CD4-positive, alpha-beta T cell (primary cell): ENCODE data around the gene IFT43. TPM values are rescaled to one million over a fixed set of nuclear protein-coding genes. Genes with fewer than 3 reads are reported as not detected.

Experiments used
- ATAC-seq: fragments of 200-7000 bp; cut with Tn5 transposase; one replicate; pipeline ENCODE4 v1.10.0; 2022; ENCODE audit warnings: mild to moderate bottlenecking; ENCODE audit not compliant: poor library complexity
- CTCF ChIA-PET: fragments of 350-600 bp; sonication (Branson Sonifier 250); formaldehyde crosslinking; loops from one replicate; lab custom pipeline; 2021; ENCODE audit warnings: antibody characterized with exemption, inconsistent platforms; lab: Charles Lee
- POLR2A ChIA-PET: fragments of 350-600 bp; sonication (Branson Sonifier 250); formaldehyde crosslinking; loops from one replicate; lab custom pipeline; 2021; ENCODE audit warnings: antibody characterized with exemption, inconsistent platforms; lab: Charles Lee
- DNase-seq, 14 experiments: peaks; one replicate each; pipeline ENCODE4 v3.0.0-alpha.2; 2013 to 2020; ENCODE audit warnings: mixed read lengths in 2 of 14
- H3K27ac ChIP-seq, 2 donors: one replicate each; pipeline versions ENCODE4 v1.5.1 to v1.7.0; 2013; ENCODE audit warnings: low read length in 2 of 2, low read depth in 1 of 2, mild to moderate bottlenecking in 1 of 2
- H3K27me3 ChIP-seq, 2 experiments: 1 replicate in 1 of 2; 2 replicates in 1 of 2; pipeline versions ENCODE4 v1.6.1 to v1.7.0; 2013; ENCODE audit warnings: low read length in 2 of 2, control low read depth in 1 of 2, mild to moderate bottlenecking in 1 of 2, moderate library complexity in 1 of 2; ENCODE audit not compliant: insufficient read depth in 2 of 2, control insufficient read depth in 1 of 2
- H3K36me3 ChIP-seq: one replicate; pipeline ENCODE4 v1.6.1; 2013; ENCODE audit warnings: low read length, control low read depth; ENCODE audit not compliant: insufficient read depth
- H3K4me1 ChIP-seq: one replicate; pipeline ENCODE4 v1.6.1; 2013; ENCODE audit warnings: low read length, control low read depth; ENCODE audit not compliant: insufficient read depth
- H3K4me3 ChIP-seq: one replicate; pipeline ENCODE4 v1.5.1; 2013; ENCODE audit warnings: mild to moderate bottlenecking, low read length, moderate library complexity
- H3K9me3 ChIP-seq, 2 experiments: 1 replicate in 1 of 2; 2 replicates in 1 of 2; pipeline versions ENCODE4 v1.6.1 to v1.7.0; 2013; ENCODE audit warnings: low read length in 2 of 2, mild to moderate bottlenecking in 2 of 2, control low read depth in 1 of 2, moderate library complexity in 1 of 2; ENCODE audit not compliant: control insufficient read depth in 1 of 2, insufficient read depth in 1 of 2
- H3K27ac Mint-ChIP-seq: one replicate; pipeline ENCODE4 v1.8.0; 2020; ENCODE audit warnings: mixed read lengths
- H3K27me3 Mint-ChIP-seq: one replicate; pipeline ENCODE4 v1.8.0; 2021; ENCODE audit warnings: mixed read lengths
- H3K36me3 Mint-ChIP-seq: one replicate; pipeline ENCODE4 v1.8.0; 2021; ENCODE audit warnings: low read depth, mixed read lengths
- H3K4me1 Mint-ChIP-seq: one replicate; pipeline ENCODE4 v1.8.0; 2021; ENCODE audit warnings: low read depth, mixed read lengths
- H3K4me3 Mint-ChIP-seq: one replicate; pipeline ENCODE4 v1.8.0; 2020; ENCODE audit warnings: mild to moderate bottlenecking, mixed read lengths
- H3K9me3 Mint-ChIP-seq: one replicate; pipeline ENCODE4 v1.8.0; 2020; ENCODE audit warnings: mixed read lengths
- CTCF ChIP-seq: fragments of 200-600 bp; IDR thresholded peaks from one replicate; pipeline ENCODE4 v1.8.0; 2022; ENCODE audit warnings: antibody characterized with exemption, mild to moderate bottlenecking
- intact Hi-C, 2 experiments: fragments of 100-400 bp; cut with DNase I in 1 of 2; cut with micrococcal nuclease in 1 of 2; formaldehyde crosslinking; loops; one replicate each; pipeline versions ENCODE4 v1.15.1 to v1.9.0; 2023 to 2025; cut with DNase I, micrococcal nuclease
- total RNA-seq, 174 experiments: library from RNA in 2 of 174; stranded (reverse) in 2 of 174; gene quantifications; one replicate each; pipeline ENCODE4 v1.2.3 and lab custom pipeline; 2021 to 2026

The IFT43 gene
- total RNA-seq, 2 experiments from 2014 or later, result 10.0 to 11.1 TPM

- no peak overlapping the region for H3K4me3 Mint-ChIP-seq
- no peak overlapping the region for H3K27ac Mint-ChIP-seq
- H3K9me3 Mint-ChIP-seq, result peaks cover 4% of the 10 kb centered on the region
- TF ChIP-seq CTCF, result no peak
- ChIA-PET POLR2A (no interaction called here), CTCF (no interaction called here)
- H3K36me3 Mint-ChIP-seq, result peaks cover 70% of the 10 kb centered on the region
- no peaks in the 10 kb centered on the region for H3K4me1 ChIP-seq
- H3K4me3 ChIP-seq, result no peak overlapping the region
- intact Hi-C loops, result no loop called here
- no peaks in the 10 kb centered on the region for H3K27me3 ChIP-seq
- H3K27me3 Mint-ChIP-seq, result no peaks in the 10 kb centered on the region
- no peaks in the 10 kb centered on the region for H3K9me3 ChIP-seq
- no peaks in the 10 kb centered on the region for H3K4me1 Mint-ChIP-seq
- peaks cover 4% of the 10 kb centered on the region for H3K36me3 ChIP-seq
- no peak for ATAC-seq
- H3K27ac ChIP-seq, result no peak overlapping the region
- DNase-seq, result no peak
These were observed 77.8 kb downstream of the IFT43 start for GRCh38 chr14:76063327-76063726.

GRCh38 chr14:76065519-76065918, 80.0 kb downstream of the IFT43 start:
- intact Hi-C loops, result no loop called here
- H3K4me1 Mint-ChIP-seq, result no peaks in the 10 kb centered on the region
- CTCF ChIA-PET, result no interaction called here
- H3K27me3 Mint-ChIP-seq, result no peaks in the 10 kb centered on the region
- H3K9me3 Mint-ChIP-seq, result peaks cover 4% of the 10 kb centered on the region
- ATAC-seq (no peak), DNase-seq (no peak)
- H3K27me3 ChIP-seq, result no peaks in the 10 kb centered on the region
- H3K4me3 ChIP-seq, result no peak overlapping the region
- no peaks in the 10 kb centered on the region for H3K9me3 ChIP-seq
- no peaks in the 10 kb centered on the region for H3K4me1 ChIP-seq
- H3K27ac Mint-ChIP-seq, result no peak overlapping the region
- no peak overlapping the region for H3K4me3 Mint-ChIP-seq
- POLR2A ChIA-PET, result no interaction called here
- no peak for TF ChIP-seq CTCF
- no peaks in the 10 kb centered on the region for H3K36me3 ChIP-seq
- no peak overlapping the region for H3K27ac ChIP-seq
- H3K36me3 Mint-ChIP-seq, result peaks cover 55% of the 10 kb centered on the region

GRCh38 chr14:76067536-76067935, 82.0 kb downstream of the IFT43 start:
- no peak overlapping the region for H3K4me3 Mint-ChIP-seq
- no peak for TF ChIP-seq CTCF
- Histone ChIP-seq H3K4me1 (no peaks in the 10 kb centered on the region), H3K4me3 (no peak overlapping the region), H3K9me3 (no peaks in the 10 kb centered on the region), H3K27me3 (no peaks in the 10 kb centered on the region), H3K36me3 (no peaks in the 10 kb centered on the region), H3K27ac (no peak overlapping the region)
- ATAC-seq (no peak), DNase-seq (no peak)
- no peaks in the 10 kb centered on the region for H3K27me3 Mint-ChIP-seq
- H3K36me3 Mint-ChIP-seq, result peaks cover 51% of the 10 kb centered on the region
- H3K9me3 Mint-ChIP-seq, result peaks cover 4% of the 10 kb centered on the region
- POLR2A ChIA-PET, result no interaction called here
- H3K27ac Mint-ChIP-seq, result no peak overlapping the region
- CTCF ChIA-PET, result no interaction called here
- no peaks in the 10 kb centered on the region for H3K4me1 Mint-ChIP-seq
- intact Hi-C loops, result no loop called here
